ENCODE results near the gene SYT15B.
"Not testable (repeated sequence)": the region's sequence is repeated elsewhere in the genome, so short reads cannot be mapped to it uniquely, and the experiment has no call there.

SYT15B gene

GRCh38 chr10:47763554-47764175 is at the start of gene SYT15B:
Gene SYT15B, minus strand, starts transcription at chr10:47763592. Its CDS starts 952 bp downstream, at chr10:47762640.
- not testable (repeated sequence) for DNase-seq (ENCODE audit: low spot score)

GRCh38 chr10:47779590-47779989 is 16.2 kb upstream of the SYT15B start:
- not testable (repeated sequence) for DNase-seq (ENCODE audit: low spot score)

- peak; percentile 72 for DNase-seq (ENCODE audit: low spot score)
These were observed 12.2 kb upstream of the SYT15B start for GRCh38 chr10:47775361-47776231.

GRCh38 chr10:47770745-47771144 is 7.4 kb upstream of the SYT15B start:
- DNase-seq (ENCODE audit: low spot score), result not testable (repeated sequence)

- DNase-seq (ENCODE audit: low spot score), result not testable (repeated sequence)
These were observed 5.3 kb upstream of the SYT15B start for GRCh38 chr10:47768578-47769115.

GRCh38 chr10:47768085-47768484 is 4.7 kb upstream of the SYT15B start:
- DNase-seq (ENCODE audit: low spot score), result peak; percentile 35

GRCh38 chr10:47767236-47767635 is 3.8 kb upstream of the SYT15B start:
- not testable (repeated sequence) for DNase-seq (ENCODE audit: low spot score)

GRCh38 chr10:47765232-47765631 is 1.8 kb upstream of the SYT15B start:
- not testable (repeated sequence) for DNase-seq (ENCODE audit: low spot score)

- not testable (repeated sequence) for DNase-seq (ENCODE audit: low spot score)
These were observed 478 bp downstream of the SYT15B start for GRCh38 chr10:47762674-47763553.

GRCh38 chr10:47758855-47759254 is 4.5 kb downstream of the SYT15B start:
- not testable (repeated sequence) for DNase-seq (ENCODE audit: low spot score)

GRCh38 chr10:47756169-47756568 is 7.2 kb downstream of the SYT15B start:
- DNase-seq (ENCODE audit: low spot score), result not testable (repeated sequence)

GRCh38 chr10:47753871-47754270 is 9.5 kb downstream of the SYT15B start:
- DNase-seq (ENCODE audit: low spot score), result not testable (repeated sequence)

- DNase-seq (ENCODE audit: low spot score), result not testable (repeated sequence)
These were observed 10.2 kb downstream of the SYT15B start for GRCh38 chr10:47753176-47753575.

GRCh38 chr10:47751821-47752220 is 11.6 kb downstream of the SYT15B start:
- not testable (repeated sequence) for DNase-seq (ENCODE audit: low spot score)

GRCh38 chr10:47750360-47750759 is 13.0 kb downstream of the SYT15B start:
- DNase-seq (ENCODE audit: low spot score), result not testable (repeated sequence)

- DNase-seq (ENCODE audit: low spot score), result not testable (repeated sequence)
These were observed 16.5 kb downstream of the SYT15B start for GRCh38 chr10:47746780-47747376.

GRCh38 chr10:47744881-47745280 is 18.5 kb downstream of the SYT15B start:
- DNase-seq (ENCODE audit: low spot score), result not testable (repeated sequence)

GRCh38 chr10:47743611-47744550 is 19.5 kb downstream of the SYT15B start:
- peak; percentile 4 for DNase-seq (ENCODE audit: low spot score)

GRCh38 chr10:47740868-47741267 is 22.5 kb downstream of the SYT15B start:
- DNase-seq (ENCODE audit: low spot score), result not testable (repeated sequence)

GRCh38 chr10:47730911-47731310 is 32.5 kb downstream of the SYT15B start:
- not testable (repeated sequence) for DNase-seq (ENCODE audit: low spot score)

All from kidney tubule cell (primary cell).